ENCODE data around the gene PRR33. TPM values are rescaled to one million over a fixed set of nuclear protein-coding genes. Genes with fewer than 3 reads are reported as not detected.

The PRR33 gene
- total and polyA plus RNA-seq, 4 donors = 0.08 to 0.13 TPM; not detected in 2

GRCh38 chr11:1847926-1848639 lies 43.6 kb downstream of the PRR33 start:
- ATAC-seq (ENCODE audit: insufficient read depth, low FRiP score) = no peak
- H3K4me1 ChIP-seq (ENCODE audit: control insufficient read depth in 5 of 5, insufficient read depth in 5 of 5, low read length in 5 of 5) = peaks cover 0 to 6% (median 0%) of the 10 kb centered on the region in 5 donors
- no peak for DNase-seq

GRCh38 chr11:1847006-1847735 lies 44.5 kb downstream of the PRR33 start:
- no peak for TF ChIP-seq CTCF (IDR thresholded peaks at IDR 0.05; ENCODE audit: control extremely low read depth, extremely low read depth)
- no peaks in the 10 kb centered on the region for H3K9me3 ChIP-seq (ENCODE audit: control insufficient read depth in 4 of 4, insufficient read depth in 3 of 4, low read length in 3 of 4)
- no peaks in the 10 kb centered on the region for H3K36me3 ChIP-seq (ENCODE audit: control insufficient read depth in 4 of 4, insufficient read depth in 4 of 4, low read length in 4 of 4)
- 91% methylated on average over 34 of the region's 34 CpGs for WGBS, 2 donors
- no peak for DNase-seq
- no peak for ATAC-seq (ENCODE audit: insufficient read depth, low FRiP score)
- H3K9ac ChIP-seq (ENCODE audit: insufficient read depth in 1 of 2, low read length in 2 of 2) = no peak overlapping the region
- no peak overlapping the region for H3K27ac ChIP-seq (ENCODE audit: low read depth in 1 of 2, low read length in 1 of 2)
- no peak overlapping the region for H3K4me3 ChIP-seq
- H3K27me3 ChIP-seq (ENCODE audit: control insufficient read depth in 3 of 3, insufficient read depth in 3 of 3, low read length in 2 of 3) = peaks cover 0 to 8% (median 0%) of the 10 kb centered on the region in 3 donors
- H3K4me1 ChIP-seq (ENCODE audit: control insufficient read depth in 5 of 5, insufficient read depth in 5 of 5, low read length in 5 of 5) = peaks cover 0 to 6% (median 0%) of the 10 kb centered on the region in 5 donors

More at GRCh38 chr11:1847926-1848639, 43.6 kb downstream of the PRR33 start:
- Histone ChIP-seq H3K9me3 (ENCODE audit: control insufficient read depth in 4 of 4, insufficient read depth in 3 of 4, low read length in 3 of 4) (no peaks in the 10 kb centered on the region), H3K9ac (ENCODE audit: insufficient read depth in 1 of 2, low read length in 2 of 2) (no peak overlapping the region), H3K4me3 (no peak overlapping the region), H3K27ac (ENCODE audit: low read depth in 1 of 2, low read length in 1 of 2) (no peak overlapping the region), H3K27me3 (ENCODE audit: control insufficient read depth in 3 of 3, insufficient read depth in 3 of 3, low read length in 2 of 3) (peaks cover 0 to 8% (median 0%) of the 10 kb centered on the region in 3 donors), H3K36me3 (ENCODE audit: control insufficient read depth in 4 of 4, insufficient read depth in 4 of 4, low read length in 4 of 4) (no peaks in the 10 kb centered on the region)
- no peak for TF ChIP-seq CTCF (IDR thresholded peaks at IDR 0.05; ENCODE audit: control extremely low read depth, extremely low read depth)
- WGBS, 2 donors = 87 to 90% methylated on average over 18 of the region's 18 CpGs

GRCh38 chr11:1846453-1846932 lies 45.2 kb downstream of the PRR33 start:
- no peak for ATAC-seq (ENCODE audit: insufficient read depth, low FRiP score)
- H3K4me1 ChIP-seq (ENCODE audit: control insufficient read depth in 5 of 5, insufficient read depth in 5 of 5, low read length in 5 of 5) = peaks cover 0 to 6% (median 0%) of the 10 kb centered on the region in 5 donors
- no peak for DNase-seq
- no peak overlapping the region for H3K4me3 ChIP-seq
- no peaks in the 10 kb centered on the region for H3K9me3 ChIP-seq (ENCODE audit: control insufficient read depth in 4 of 4, insufficient read depth in 3 of 4, low read length in 3 of 4)
- WGBS, 2 donors = 94 to 96% methylated on average over 9 of the region's 9 CpGs
- no peak overlapping the region for H3K27ac ChIP-seq (ENCODE audit: low read depth in 1 of 2, low read length in 1 of 2)
- H3K36me3 ChIP-seq (ENCODE audit: control insufficient read depth in 4 of 4, insufficient read depth in 4 of 4, low read length in 4 of 4) = no peaks in the 10 kb centered on the region
- no peak for TF ChIP-seq CTCF (IDR thresholded peaks at IDR 0.05; ENCODE audit: control extremely low read depth, extremely low read depth)
- H3K27me3 ChIP-seq (ENCODE audit: control insufficient read depth in 3 of 3, insufficient read depth in 3 of 3, low read length in 2 of 3) = peaks cover 0 to 8% (median 0%) of the 10 kb centered on the region in 3 donors
- H3K9ac ChIP-seq (ENCODE audit: insufficient read depth in 1 of 2, low read length in 2 of 2) = no peak overlapping the region
